GM19372 (cell line): ENCODE data around the gene RABIF.
"Not testable (repeated sequence)": the region's sequence is repeated elsewhere in the genome, so short reads cannot be mapped to it uniquely, and the experiment has no call there.

Source experiments
- ATAC-seq: cut with Tn5 transposase; IDR thresholded peaks from one replicate; pipeline ENCODE4 v1.9.1; 2021; ENCODE audit warnings: mild to moderate bottlenecking, low read depth, moderate library complexity; ENCODE audit not compliant: unreplicated experiment

RABIF gene

GRCh38 chr1:202836623-202837403 lies 52.1 kb downstream of the RABIF start:
- ATAC-seq = no peak

GRCh38 chr1:202835548-202836072 lies 53.3 kb downstream of the RABIF start:
- ATAC-seq = no peak

- no peak for ATAC-seq
These were observed 54.0 kb downstream of the RABIF start for GRCh38 chr1:202834771-202835547.

GRCh38 chr1:202831906-202832305 lies 57.0 kb downstream of the RABIF start:
- no peak for ATAC-seq

- not testable (repeated sequence) for ATAC-seq
These were observed 59.7 kb downstream of the RABIF start for GRCh38 chr1:202829223-202829622.
